Stimulated activated CD4-positive, alpha-beta T cell treated with anti-CD3 and anti-CD28 coated beads, Interleukin-4, amount 100 ng/mL, for 24 hours (primary cell): ENCODE data around the gene PTPRE.

Experiments
- DNase-seq: peaks from one replicate; pipeline ENCODE4 v3.0.0-alpha.2; 2020

PTPRE gene

GRCh38 chr10:127882801-127883459, 24.0 kb upstream of the PTPRE start:
- DNase-seq: no peak

DNA sequence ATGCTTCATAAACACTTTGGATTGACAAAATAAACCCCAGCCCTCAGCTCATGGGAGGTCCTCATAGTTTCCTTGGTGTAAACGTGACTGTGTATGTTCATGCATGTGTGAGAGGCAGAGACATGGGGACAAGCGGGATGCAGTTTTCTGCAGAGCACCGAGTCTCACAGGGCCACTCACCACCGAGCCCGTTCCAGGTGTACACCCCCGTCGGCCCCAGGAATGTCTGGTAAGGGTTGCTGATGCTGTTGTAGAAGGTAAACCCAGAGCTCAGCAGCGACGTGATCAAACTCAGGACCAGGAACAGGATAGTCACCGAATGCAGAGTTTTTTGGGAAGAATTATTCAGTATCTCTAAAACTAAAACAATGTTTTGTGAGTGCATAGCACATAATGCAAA, 23.4 kb upstream of the PTPRE start:
- DNase-seq: no peak

- DNase-seq: no peak
Observed at GRCh38 chr10:127884501-127884900, 22.4 kb upstream of the PTPRE start.

DNA sequence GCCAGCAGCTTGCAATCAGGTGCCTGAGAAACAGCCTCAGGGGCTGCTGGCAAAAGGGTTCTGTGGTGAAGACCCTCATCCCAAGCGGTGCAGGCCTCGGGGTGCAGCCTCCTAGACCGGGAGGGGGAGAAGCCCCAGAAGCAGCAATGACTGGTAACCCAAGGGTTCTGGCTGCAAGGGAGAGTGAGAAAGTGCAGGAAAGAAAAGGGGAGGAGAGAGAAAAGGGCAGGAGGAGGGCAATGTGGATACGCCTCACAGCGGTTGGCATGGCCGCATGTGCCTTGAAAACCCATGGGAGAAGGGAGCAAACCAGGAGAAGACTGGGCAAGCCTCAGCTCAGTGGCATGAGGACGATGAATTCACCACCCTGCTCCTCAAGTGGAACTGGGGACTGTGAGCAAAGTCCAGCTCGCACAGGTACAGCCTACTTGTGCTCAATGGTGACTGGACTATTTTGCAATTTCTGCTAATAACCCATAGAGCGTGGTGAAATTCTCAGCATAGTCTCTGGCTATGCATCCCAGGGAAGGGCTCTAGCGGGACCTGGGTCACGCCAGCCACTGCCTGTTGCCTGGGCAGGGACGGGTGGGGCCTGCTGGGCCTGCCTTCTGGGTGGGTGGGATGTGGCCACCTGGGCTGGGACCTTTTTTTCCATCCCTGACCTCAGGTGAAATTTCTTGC, 20.4 kb upstream of the PTPRE start:
- no peak for DNase-seq

DNA sequence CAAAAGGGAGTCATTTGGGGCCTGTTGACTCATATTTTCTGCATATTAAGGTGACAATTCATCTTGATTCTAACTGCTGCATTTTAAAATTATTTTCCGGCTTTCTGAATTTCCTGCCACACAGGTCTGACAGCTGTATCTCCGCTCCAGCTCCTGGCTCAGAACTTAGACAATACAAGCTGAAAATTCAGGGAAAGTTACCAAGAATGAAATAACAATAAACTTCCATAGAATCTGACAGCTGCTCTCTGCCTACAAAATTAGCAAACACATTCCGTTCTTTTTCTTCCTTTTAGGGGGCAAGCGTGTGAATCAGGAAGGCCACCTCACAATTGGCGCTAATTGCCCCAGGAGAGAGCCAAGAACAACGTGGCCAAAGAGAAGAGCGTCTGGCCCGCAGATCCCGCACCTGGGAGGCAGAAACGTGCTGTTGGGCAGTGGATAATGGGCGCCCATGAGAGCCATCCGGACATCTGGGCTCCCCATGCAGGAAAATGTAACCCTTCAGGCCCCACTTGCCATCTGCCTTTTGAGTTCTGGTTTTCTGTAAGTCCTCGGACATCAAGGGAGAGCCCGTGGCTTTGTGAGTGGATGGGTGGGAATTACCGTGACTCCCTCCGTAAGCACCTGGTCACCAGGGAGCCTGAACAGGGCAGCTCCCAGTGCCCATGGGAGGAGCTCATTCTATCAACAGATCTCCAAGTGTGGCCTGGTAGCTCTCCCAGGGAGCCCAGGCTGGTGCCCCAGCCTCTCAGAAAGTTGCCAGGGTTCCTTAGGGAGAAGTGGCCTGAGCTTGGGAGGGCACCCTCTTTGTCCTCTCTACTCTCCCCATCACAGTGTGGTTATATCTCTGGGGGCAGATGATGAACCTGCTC, 19.1 kb upstream of the PTPRE start:
- no peak for DNase-seq

DNA sequence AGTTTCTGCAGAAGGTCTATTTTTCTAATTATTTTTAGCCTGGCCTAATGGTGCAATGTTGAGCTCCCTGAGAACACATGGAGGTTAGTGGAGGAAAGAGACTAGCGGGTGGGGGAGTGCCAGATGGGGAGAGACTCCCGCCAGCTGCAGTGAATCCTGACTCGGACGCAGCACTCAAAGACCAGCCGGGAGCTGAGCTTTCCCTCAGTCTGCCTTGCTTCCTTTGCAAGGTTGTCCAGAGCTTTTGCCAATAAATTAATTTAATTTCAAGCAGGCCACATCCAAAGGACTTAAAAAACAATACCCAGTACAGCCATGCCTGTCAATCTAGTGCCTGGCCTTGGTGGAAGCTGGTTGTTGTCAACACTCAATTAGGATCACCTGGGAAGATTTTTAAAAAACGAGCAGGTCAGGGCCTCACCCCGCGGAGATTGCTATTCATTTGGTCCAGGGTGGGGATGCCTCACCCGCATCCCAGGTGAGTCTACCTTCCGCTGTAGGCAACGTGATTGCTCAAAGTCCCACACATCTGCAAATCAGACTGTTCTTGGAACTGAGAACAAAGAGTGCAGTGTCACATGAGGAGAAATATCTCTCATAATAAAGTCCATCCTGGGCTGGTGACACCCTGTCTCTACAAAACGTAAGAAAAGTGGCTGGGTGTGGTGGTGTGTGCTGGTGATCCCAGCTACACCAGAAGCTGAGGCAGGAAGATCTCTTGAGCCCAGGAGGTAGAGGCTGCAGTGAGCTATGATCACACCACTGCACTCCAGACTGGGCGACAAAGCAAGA, 18.2 kb upstream of the PTPRE start:
- no peak for DNase-seq

- no peak for DNase-seq
Observed at GRCh38 chr10:127889605-127890195, 17.2 kb upstream of the PTPRE start.

- no peak for DNase-seq
Observed at GRCh38 chr10:127890216-127890615, 16.7 kb upstream of the PTPRE start.

DNA sequence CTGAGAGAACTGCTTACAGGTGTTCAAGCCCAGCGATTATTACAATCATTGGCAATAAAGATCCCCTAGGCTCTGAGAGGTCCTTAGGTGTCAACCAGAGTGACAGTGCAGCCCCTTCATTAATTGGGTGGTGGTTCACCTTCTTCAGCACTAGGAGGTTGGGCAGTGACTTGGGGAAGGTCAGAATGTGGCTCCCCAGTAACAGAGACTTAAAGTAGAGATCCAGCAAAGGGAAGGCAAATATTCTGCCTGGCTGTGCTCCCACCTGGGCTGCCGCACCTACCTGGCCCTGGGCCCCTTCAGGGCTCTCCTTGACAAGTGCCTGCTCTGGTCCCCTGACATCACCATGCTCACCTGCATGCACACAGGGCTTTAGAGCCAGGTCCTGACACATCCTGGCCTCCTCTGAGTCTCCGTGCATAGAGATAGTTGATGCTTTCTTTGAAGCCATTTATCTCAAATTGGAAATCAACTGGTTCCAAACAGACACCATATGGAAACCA, 16.0 kb upstream of the PTPRE start:
- no peak for DNase-seq

- no peak for DNase-seq
Observed at GRCh38 chr10:127892743-127893142, 14.2 kb upstream of the PTPRE start, which contains the start of gene CLRN3. Gene CLRN3 (minus strand): TSS chr10:127892941. CDS start chr10:127892784, 157 bp downstream.

GRCh38 chr10:127894146-127894545, 12.8 kb upstream of the PTPRE start:
- DNase-seq: no peak

- no peak for DNase-seq
Observed at GRCh38 chr10:127896590-127896989, 10.3 kb upstream of the PTPRE start.

DNA sequence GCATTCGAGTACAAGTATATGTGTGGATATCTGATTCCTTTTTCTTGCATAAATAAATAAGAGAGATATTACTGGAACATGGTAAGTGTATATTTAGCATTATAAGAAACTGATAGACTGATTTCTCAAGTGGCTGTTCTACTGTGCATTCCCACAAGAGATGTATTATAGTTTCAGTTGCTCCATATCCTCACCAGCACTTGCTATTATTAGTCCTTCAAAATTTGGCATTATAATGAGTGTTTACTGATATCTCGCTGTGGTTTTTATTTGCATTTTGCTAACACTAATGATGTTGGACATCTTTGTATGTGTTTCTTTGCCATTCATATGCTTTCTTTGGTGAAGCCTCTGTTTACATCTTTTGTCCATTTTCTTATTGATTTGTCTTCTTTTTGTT, 9.7 kb upstream of the PTPRE start:
- DNase-seq: no peak

DNA sequence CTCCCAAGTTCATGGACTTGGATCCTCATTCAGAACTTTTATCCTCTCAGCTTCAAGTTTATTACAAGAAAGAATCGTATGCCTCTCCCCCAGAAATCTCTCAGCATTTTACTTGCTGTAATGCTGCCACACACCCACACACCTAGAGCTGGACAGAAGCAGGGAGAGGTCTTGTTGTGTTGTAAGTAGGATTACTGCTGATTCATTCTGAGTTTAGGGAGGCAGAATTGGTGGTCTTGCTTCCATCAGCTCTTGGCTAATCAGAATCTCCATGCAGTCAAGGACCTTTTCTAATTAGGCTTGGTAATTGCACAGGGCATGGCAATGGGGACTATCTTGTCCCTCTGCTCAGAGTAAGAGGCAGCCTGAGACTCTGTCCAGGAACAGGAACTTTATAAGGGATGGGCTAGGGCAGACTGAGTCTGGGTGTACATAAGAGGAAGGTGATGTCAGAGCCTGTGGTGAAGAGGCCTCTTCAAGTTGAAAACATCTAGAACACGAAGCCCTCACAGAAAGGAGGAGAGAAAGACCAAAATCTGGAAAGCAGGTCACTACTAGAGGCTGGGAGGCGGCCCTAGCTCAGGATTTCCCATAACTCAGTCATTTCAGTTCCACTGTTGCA, 7.0 kb upstream of the PTPRE start:
- no peak for DNase-seq

- DNase-seq: no peak
Observed at GRCh38 chr10:127903789-127904188, 3.1 kb upstream of the PTPRE start.

GRCh38 chr10:127904311-127905000, 2.4 kb upstream of the PTPRE start:
- no peak for DNase-seq

DNA sequence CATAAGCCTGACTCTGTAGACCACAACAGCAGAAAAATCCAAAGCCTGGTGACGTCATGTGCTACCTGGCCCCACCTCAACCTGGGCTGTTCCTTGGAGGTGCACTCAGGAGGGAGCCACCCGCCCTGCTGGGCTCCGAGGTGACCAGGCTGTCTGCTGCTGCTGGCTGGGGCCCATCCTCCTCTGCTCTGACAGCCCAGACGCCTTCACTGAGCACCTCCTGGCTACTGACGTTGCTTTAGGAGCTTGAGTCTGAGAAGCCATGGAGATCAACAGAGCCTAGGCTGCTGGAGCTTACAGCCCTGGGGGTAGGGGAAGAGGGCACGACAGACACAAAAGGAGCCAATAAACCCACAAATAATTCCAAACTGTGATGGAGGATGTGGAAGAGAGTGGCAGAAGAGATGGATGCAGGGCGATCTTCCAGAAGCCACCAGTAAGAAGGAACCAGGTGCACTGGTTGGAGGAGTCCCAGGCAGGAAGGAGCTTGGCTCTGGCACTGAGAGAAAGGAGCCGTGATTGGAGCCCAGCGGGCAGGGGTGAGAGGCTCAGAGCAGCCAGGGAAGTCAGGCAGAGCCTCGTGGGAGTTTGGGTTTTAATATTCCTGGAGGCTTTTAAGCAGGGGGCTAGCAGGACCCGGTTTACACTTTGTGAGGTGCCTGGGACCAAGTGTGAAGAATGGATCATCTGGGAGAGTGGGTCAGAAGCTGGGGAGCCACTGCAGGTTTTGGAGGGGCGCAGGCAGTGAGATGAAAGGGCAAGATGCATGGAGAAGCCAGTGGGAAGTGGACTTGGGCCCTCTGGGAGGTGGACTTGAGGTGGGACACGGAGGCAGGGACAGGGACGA, 1.7 kb upstream of the PTPRE start:
- DNase-seq: no peak

DNA sequence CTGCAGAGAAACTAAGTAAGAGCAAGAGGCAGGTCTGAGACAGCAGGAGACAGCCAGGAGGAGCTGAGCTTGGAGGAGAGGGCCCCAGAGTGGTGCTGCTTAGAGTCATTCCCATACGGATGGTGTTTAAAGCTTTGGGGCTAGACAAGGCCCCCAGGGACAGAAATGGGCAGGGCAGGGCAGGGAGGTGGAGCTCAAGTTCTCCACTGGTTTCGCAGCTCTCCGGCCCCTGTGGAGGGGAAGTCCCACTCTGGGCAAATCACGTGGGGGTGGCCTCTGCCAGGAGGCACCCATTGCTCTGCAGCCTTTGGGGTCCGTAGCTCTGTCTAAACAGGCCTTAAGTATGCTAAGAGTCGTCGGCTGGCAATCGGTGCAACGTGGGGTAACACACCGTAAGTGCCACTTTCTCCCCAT, 1.0 kb upstream of the PTPRE start:
- DNase-seq: no peak

- peak; percentile 19 for DNase-seq
Observed at GRCh38 chr10:127907411-127908105, 655 bp downstream of the PTPRE start.
